Activated T-cell treated with anti-CD3 and anti-CD28 coated beads, Interleukin-2, amount 50 U/mL, for 72 hours (primary cell): ENCODE data around the gene CTNND1. TPM values are rescaled to one million over a fixed set of nuclear protein-coding genes. Genes with fewer than 3 reads are reported as not detected.

Source experiments
- ATAC-seq, 2 donors: fragments of 150-1000 bp; cut with Tn5 transposase; replicated peaks in 1 of 2; 2 replicates each; pipeline ENCODE4 v1.10.0; 2021; ENCODE audit warnings: moderate library complexity in 2 of 2, mild to moderate bottlenecking in 1 of 2
- DNase-seq, 2 donors: peaks; one replicate each; pipeline ENCODE4 v3.0.0; 2021 to 2022; ENCODE audit warnings: mixed read lengths in 1 of 2
- H3K27ac Mint-ChIP-seq: one replicate; pipeline ENCODE4 v1.8.0; 2022; ENCODE audit warnings: mild to moderate bottlenecking, moderate library complexity, mixed read lengths
- H3K27me3 Mint-ChIP-seq: one replicate; pipeline ENCODE4 v1.8.0; 2022; ENCODE audit warnings: low read depth, mixed read lengths
- H3K36me3 Mint-ChIP-seq, 2 donors: one replicate each; pipeline ENCODE4 v1.8.0; 2022; ENCODE audit warnings: mixed read lengths in 2 of 2, mild to moderate bottlenecking in 1 of 2; ENCODE audit not compliant: insufficient read depth in 2 of 2
- H3K4me1 Mint-ChIP-seq: one replicate; pipeline ENCODE4 v1.8.0; 2022; ENCODE audit warnings: low read depth, mixed read lengths
- H3K4me3 Mint-ChIP-seq, 2 donors: one replicate each; pipeline ENCODE4 v1.8.0; 2022; ENCODE audit warnings: mild to moderate bottlenecking in 2 of 2, mixed read lengths in 2 of 2, moderate library complexity in 2 of 2
- H3K9me3 Mint-ChIP-seq, 2 donors: one replicate each; pipeline ENCODE4 v1.8.0; 2022; ENCODE audit warnings: mixed read lengths in 2 of 2
- total RNA-seq, 2 donors: library from RNA; stranded (reverse); gene quantifications; one replicate each; pipeline ENCODE4 v1.2.3, GENCODE V29; 2022

CTNND1 gene
- total RNA-seq, 2 donors from 2014 or later, result 6.3 to 10.6 TPM

- Mint-ChIP-seq H3K4me1 (peaks cover 22% of the 10 kb centered on the region), H3K27me3 (no peaks in the 10 kb centered on the region), H3K27ac (no peak overlapping the region), H3K4me3 (no peak overlapping the region), H3K9me3 (no peaks in the 10 kb centered on the region), H3K36me3 (peaks cover 0 to 3% of the 10 kb centered on the region in 2 donors)
- DNase-seq (no peak), ATAC-seq (no peak)
Observed at GRCh38 chr11:57787920-57788702, 26.5 kb downstream of the CTNND1 start.

- ATAC-seq (no peak), DNase-seq (no peak)
- Mint-ChIP-seq H3K36me3 (peaks cover 0 to 3% of the 10 kb centered on the region in 2 donors), H3K9me3 (no peaks in the 10 kb centered on the region), H3K4me1 (peaks cover 28% of the 10 kb centered on the region), H3K27me3 (no peaks in the 10 kb centered on the region), H3K4me3 (no peak overlapping the region), H3K27ac (no peak overlapping the region)
Observed at GRCh38 chr11:57788703-57789088, 27.1 kb downstream of the CTNND1 start.

- Mint-ChIP-seq H3K9me3 (no peaks in the 10 kb centered on the region), H3K27me3 (no peaks in the 10 kb centered on the region), H3K4me3 (peak overlapping the region; percentile 60 to 73), H3K4me1 (peaks cover 37% of the 10 kb centered on the region), H3K36me3 (peaks cover 0 to 3% of the 10 kb centered on the region in 2 donors), H3K27ac (peak overlapping the region; percentile 48)
- no peak for ATAC-seq
- DNase-seq, result no peak
Observed at GRCh38 chr11:57791321-57792059, 29.9 kb downstream of the CTNND1 start.

- Mint-ChIP-seq H3K27ac (peak overlapping the region; percentile 48), H3K4me3 (peak overlapping the region; percentile 60 to 73), H3K4me1 (peaks cover 37% of the 10 kb centered on the region), H3K27me3 (no peaks in the 10 kb centered on the region), H3K36me3 (peaks cover 0 to 3% of the 10 kb centered on the region in 2 donors), H3K9me3 (no peaks in the 10 kb centered on the region)
- DNase-seq (peak; percentile 81 to 84), ATAC-seq (peak; percentile 97)
Observed at GRCh38 chr11:57792060-57792541, 30.5 kb downstream of the CTNND1 start.

GRCh38 chr11:57792870-57793269 is 31.3 kb downstream of the CTNND1 start:
- Mint-ChIP-seq H3K4me3 (peak overlapping the region; percentile 60 to 72), H3K27ac (peak overlapping the region; percentile 80), H3K9me3 (no peaks in the 10 kb centered on the region), H3K27me3 (no peaks in the 10 kb centered on the region), H3K4me1 (peaks cover 37% of the 10 kb centered on the region), H3K36me3 (peaks cover 0 to 3% of the 10 kb centered on the region in 2 donors)
- ATAC-seq (no peak), DNase-seq (no peak)

- H3K27ac Mint-ChIP-seq, result peak overlapping the region; percentile 80
- peak overlapping the region; percentile 60 to 72 for H3K4me3 Mint-ChIP-seq
- ATAC-seq (no peak), DNase-seq (no peak)
- H3K4me1 Mint-ChIP-seq, result peaks cover 40% of the 10 kb centered on the region
- peaks cover under 1 to 3% of the 10 kb centered on the region in 2 donors for H3K36me3 Mint-ChIP-seq
- H3K9me3 Mint-ChIP-seq, result no peaks in the 10 kb centered on the region
- no peaks in the 10 kb centered on the region for H3K27me3 Mint-ChIP-seq
Observed at GRCh38 chr11:57793351-57794115, 31.9 kb downstream of the CTNND1 start.

GRCh38 chr11:57798905-57799559 is 37.4 kb downstream of the CTNND1 start:
- Mint-ChIP-seq H3K4me1 (peaks cover 30% of the 10 kb centered on the region), H3K9me3 (no peaks in the 10 kb centered on the region), H3K27me3 (no peaks in the 10 kb centered on the region), H3K4me3 (no peak overlapping the region), H3K36me3 (peaks cover 0 to 1% of the 10 kb centered on the region in 2 donors), H3K27ac (peak overlapping the region; percentile 36)
- ATAC-seq (peak in 1 of 2 donors; percentile 20), DNase-seq (no peak)

- Mint-ChIP-seq H3K36me3 (peaks cover 0 to 1% of the 10 kb centered on the region in 2 donors), H3K27ac (peak overlapping the region; percentile 63), H3K9me3 (no peaks in the 10 kb centered on the region), H3K27me3 (no peaks in the 10 kb centered on the region), H3K4me3 (peak overlapping the region in 1 of 2 donors; percentile 54), H3K4me1 (peaks cover 25% of the 10 kb centered on the region)
- ATAC-seq, result peak; percentile 83 to 93
- DNase-seq, result peak in 1 of 2 donors; percentile 19
Observed at GRCh38 chr11:57800444-57801182, 39.0 kb downstream of the CTNND1 start.

- Mint-ChIP-seq H3K4me1 (peaks cover 25% of the 10 kb centered on the region), H3K27ac (peak overlapping the region; percentile 63), H3K4me3 (peak overlapping the region in 1 of 2 donors; percentile 54), H3K36me3 (peaks cover 0 to 1% of the 10 kb centered on the region in 2 donors), H3K27me3 (no peaks in the 10 kb centered on the region), H3K9me3 (no peaks in the 10 kb centered on the region)
- DNase-seq, result no peak
- ATAC-seq, result peak in 1 of 2 donors; percentile 32
Observed at GRCh38 chr11:57801183-57801485, 39.5 kb downstream of the CTNND1 start.

- no peak overlapping the region for H3K27ac Mint-ChIP-seq
- ATAC-seq (no peak), DNase-seq (no peak)
- H3K9me3 Mint-ChIP-seq, result no peaks in the 10 kb centered on the region
- H3K4me1 Mint-ChIP-seq, result peaks cover 25% of the 10 kb centered on the region
- H3K4me3 Mint-ChIP-seq, result no peak overlapping the region
- peaks cover 0 to 1% of the 10 kb centered on the region in 2 donors for H3K36me3 Mint-ChIP-seq
- H3K27me3 Mint-ChIP-seq, result no peaks in the 10 kb centered on the region
Observed at GRCh38 chr11:57802411-57802810, 40.8 kb downstream of the CTNND1 start.

GRCh38 chr11:57804466-57804865 is 42.9 kb downstream of the CTNND1 start:
- Mint-ChIP-seq H3K27me3 (no peaks in the 10 kb centered on the region), H3K27ac (no peak overlapping the region), H3K4me3 (no peak overlapping the region), H3K36me3 (peaks cover 0 to 1% of the 10 kb centered on the region in 2 donors), H3K9me3 (no peaks in the 10 kb centered on the region), H3K4me1 (peaks cover 13% of the 10 kb centered on the region)
- DNase-seq (no peak), ATAC-seq (no peak)

- peaks cover 7% of the 10 kb centered on the region for H3K4me1 Mint-ChIP-seq
- H3K36me3 Mint-ChIP-seq, result peaks cover 0 to 1% of the 10 kb centered on the region in 2 donors
- H3K27me3 Mint-ChIP-seq, result no peaks in the 10 kb centered on the region
- H3K27ac Mint-ChIP-seq, result peak overlapping the region; percentile 31
- no peaks in the 10 kb centered on the region for H3K9me3 Mint-ChIP-seq
- DNase-seq (no peak), ATAC-seq (no peak)
- no peak overlapping the region for H3K4me3 Mint-ChIP-seq
Observed at GRCh38 chr11:57805780-57806179, 44.2 kb downstream of the CTNND1 start.
